ENCODE data around the gene RARG. TPM values are rescaled to one million over a fixed set of nuclear protein-coding genes. Genes with fewer than 3 reads are reported as not detected.

Gene RARG
- polyA plus RNA-seq, 1 donor (not counting 4 experiments of a cell fraction or from before 2014, with no cell fraction given) = 26.4 TPM

GRCh38 chr12:53279283-53279869, 47.4 kb upstream of the RARG start:
- TF ChIP-seq EZH2 (IDR thresholded peaks at IDR 0.05; ENCODE audit: low read length) = no peak
- no peak for TF ChIP-seq CTCF (optimal IDR thresholded peaks at IDR 0.05 in 1 of 3, IDR thresholded peaks at IDR 0.05 in 1 of 3, conservative IDR thresholded peaks at IDR 0.05 in 1 of 3; ENCODE audit: extremely low read depth in 1 of 3, insufficient read depth in 2 of 3, low read length in 3 of 3)
- Histone ChIP-seq H3K27ac (ENCODE audit: control insufficient read depth, insufficient read depth, low read length) (no peak overlapping the region), H3K4me3 (ENCODE audit: control insufficient read depth in 2 of 3, extremely low read depth in 1 of 3, insufficient read depth in 2 of 3, low read depth in 1 of 3, low read length in 3 of 3) (no peak overlapping the region), H3K9ac (ENCODE audit: control insufficient read depth, extremely low read depth, insufficient read depth, low read length) (no peak overlapping the region), H3K27me3 (ENCODE audit: control insufficient read depth, extremely low read depth, insufficient read depth, low read length) (no peaks in the 10 kb centered on the region), H3K4me2 (ENCODE audit: control insufficient read depth, extremely low read depth, insufficient read depth, low read depth, low read length) (no peak overlapping the region), H3K79me2 (ENCODE audit: control insufficient read depth, insufficient read depth, low read length) (no peaks in the 10 kb centered on the region), H3K36me3 (ENCODE audit: control insufficient read depth in 2 of 2, extremely low read depth in 1 of 2, insufficient read depth in 2 of 2, low read length in 2 of 2) (peaks cover 0 to 44% of the 10 kb centered on the region in 2 experiments), H3K4me1 (ENCODE audit: control insufficient read depth, extremely low read depth, insufficient read depth, low read length) (no peaks in the 10 kb centered on the region), H3K9me3 (ENCODE audit: control insufficient read depth, low read depth, low read length) (no peaks in the 10 kb centered on the region), H2AFZ (ENCODE audit: control insufficient read depth, low read length) (no peak overlapping the region), H3K9me1 (ENCODE audit: control insufficient read depth, extremely low read depth, insufficient read depth, low read length) (no peaks in the 10 kb centered on the region), H4K20me1 (ENCODE audit: control insufficient read depth, extremely low read depth, insufficient read depth, low read length) (no peaks in the 10 kb centered on the region)
- FAIRE-seq (no peak), DNase-seq (ENCODE audit: low read depth, low spot score) (no peak)
- dilution Hi-C loops (cut with MboI; ENCODE audit: extremely low pct_ligation_motif_present, low sequenced_read_pairs) = no loop called here

DNA sequence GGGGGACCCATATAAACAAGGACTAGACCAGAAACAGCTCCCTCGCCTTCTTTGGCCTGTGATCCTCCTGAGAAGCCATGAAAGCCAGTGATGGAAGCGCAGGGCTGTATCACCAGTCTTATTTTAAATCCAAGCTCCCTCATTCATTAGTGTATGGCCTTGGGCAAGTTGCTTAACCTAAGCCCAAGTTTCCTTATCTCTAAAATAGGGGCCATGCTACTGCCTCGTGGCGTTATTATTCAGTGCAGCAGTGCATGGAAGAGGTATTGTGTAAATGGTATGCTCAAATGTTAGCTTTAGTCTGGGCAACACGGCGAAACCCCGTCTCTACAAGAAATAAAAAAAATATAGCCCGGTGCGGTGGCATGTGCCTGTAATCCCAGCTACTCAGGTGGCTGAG, 46.0 kb upstream of the RARG start:
- Histone ChIP-seq H3K4me3 (ENCODE audit: control insufficient read depth in 2 of 3, extremely low read depth in 1 of 3, insufficient read depth in 2 of 3, low read depth in 1 of 3, low read length in 3 of 3) (no peak overlapping the region), H3K36me3 (ENCODE audit: control insufficient read depth in 2 of 2, extremely low read depth in 1 of 2, insufficient read depth in 2 of 2, low read length in 2 of 2) (peaks cover 0 to 33% of the 10 kb centered on the region in 2 experiments), H3K9me3 (ENCODE audit: control insufficient read depth, low read depth, low read length) (no peaks in the 10 kb centered on the region), H3K9me1 (ENCODE audit: control insufficient read depth, extremely low read depth, insufficient read depth, low read length) (no peaks in the 10 kb centered on the region), H3K27me3 (ENCODE audit: control insufficient read depth, extremely low read depth, insufficient read depth, low read length) (no peaks in the 10 kb centered on the region), H3K4me2 (ENCODE audit: control insufficient read depth, extremely low read depth, insufficient read depth, low read depth, low read length) (no peak overlapping the region), H3K79me2 (ENCODE audit: control insufficient read depth, insufficient read depth, low read length) (no peaks in the 10 kb centered on the region), H3K4me1 (ENCODE audit: control insufficient read depth, extremely low read depth, insufficient read depth, low read length) (no peaks in the 10 kb centered on the region), H3K27ac (ENCODE audit: control insufficient read depth, insufficient read depth, low read length) (no peak overlapping the region), H4K20me1 (ENCODE audit: control insufficient read depth, extremely low read depth, insufficient read depth, low read length) (no peaks in the 10 kb centered on the region), H3K9ac (ENCODE audit: control insufficient read depth, extremely low read depth, insufficient read depth, low read length) (no peak overlapping the region), H2AFZ (ENCODE audit: control insufficient read depth, low read length) (no peak overlapping the region)
- dilution Hi-C loops (cut with MboI; ENCODE audit: extremely low pct_ligation_motif_present, low sequenced_read_pairs) = no loop called here
- TF ChIP-seq CTCF (optimal IDR thresholded peaks at IDR 0.05 in 1 of 3, IDR thresholded peaks at IDR 0.05 in 1 of 3, conservative IDR thresholded peaks at IDR 0.05 in 1 of 3; ENCODE audit: extremely low read depth in 1 of 3, insufficient read depth in 2 of 3, low read length in 3 of 3) = no peak
- no peak for TF ChIP-seq EZH2 (IDR thresholded peaks at IDR 0.05; ENCODE audit: low read length)
- no peak for DNase-seq (ENCODE audit: low read depth, low spot score)
- FAIRE-seq = no peak
